GM21786 (cell line): ENCODE measurements around the gene LHFPL2.
"Not testable (repeated sequence)": the region's sequence is repeated elsewhere in the genome, so short reads cannot be mapped to it uniquely, and the experiment has no call there.

Source experiments
- ATAC-seq: cut with Tn5 transposase; IDR thresholded peaks from one replicate; pipeline ENCODE4 v1.9.1; 2021; ENCODE audit not compliant: unreplicated experiment

LHFPL2 gene

GRCh38 chr5:78473751-78474150 is 174.8 kb downstream of the LHFPL2 start:
- no peak for ATAC-seq

GRCh38 chr5:78472469-78473106 is 176.0 kb downstream of the LHFPL2 start:
- no peak for ATAC-seq

- ATAC-seq, result no peak
These were observed 176.7 kb downstream of the LHFPL2 start for GRCh38 chr5:78471896-78472295.

- no peak for ATAC-seq
These were observed 180.7 kb downstream of the LHFPL2 start for GRCh38 chr5:78467752-78468357.

- ATAC-seq, result no peak
These were observed 181.4 kb downstream of the LHFPL2 start for GRCh38 chr5:78467140-78467539.

GRCh38 chr5:78458843-78459242 is 189.7 kb downstream of the LHFPL2 start:
- no peak for ATAC-seq

GRCh38 chr5:78457507-78457906 is 191.1 kb downstream of the LHFPL2 start:
- not testable (repeated sequence) for ATAC-seq

GRCh38 chr5:78449103-78449502 is 199.5 kb downstream of the LHFPL2 start:
- no peak for ATAC-seq

GRCh38 chr5:78447775-78448424 is 200.7 kb downstream of the LHFPL2 start:
- no peak for ATAC-seq
